ENCODE results near the gene PNPLA8.

DNA sequence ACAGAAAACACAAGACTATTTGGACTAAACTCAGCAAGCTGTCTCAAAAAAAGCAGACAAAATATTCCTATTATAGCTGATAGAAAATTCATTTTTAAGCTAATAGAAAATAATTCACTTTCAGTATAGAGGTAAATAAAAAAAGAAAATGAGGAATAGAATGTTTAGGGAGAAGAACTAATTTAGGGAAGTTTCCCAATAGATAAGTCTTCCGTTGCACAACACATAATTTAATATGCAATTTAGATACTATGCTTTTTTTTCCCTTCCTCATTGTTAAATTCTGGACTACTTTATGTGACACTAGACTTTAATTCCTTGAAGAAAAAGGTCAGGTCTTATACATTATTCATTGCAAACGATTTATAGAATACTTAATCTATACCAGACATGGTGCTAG is 10.3 kb downstream of the PNPLA8 start:
- TF ChIP-seq, protein P1, sequence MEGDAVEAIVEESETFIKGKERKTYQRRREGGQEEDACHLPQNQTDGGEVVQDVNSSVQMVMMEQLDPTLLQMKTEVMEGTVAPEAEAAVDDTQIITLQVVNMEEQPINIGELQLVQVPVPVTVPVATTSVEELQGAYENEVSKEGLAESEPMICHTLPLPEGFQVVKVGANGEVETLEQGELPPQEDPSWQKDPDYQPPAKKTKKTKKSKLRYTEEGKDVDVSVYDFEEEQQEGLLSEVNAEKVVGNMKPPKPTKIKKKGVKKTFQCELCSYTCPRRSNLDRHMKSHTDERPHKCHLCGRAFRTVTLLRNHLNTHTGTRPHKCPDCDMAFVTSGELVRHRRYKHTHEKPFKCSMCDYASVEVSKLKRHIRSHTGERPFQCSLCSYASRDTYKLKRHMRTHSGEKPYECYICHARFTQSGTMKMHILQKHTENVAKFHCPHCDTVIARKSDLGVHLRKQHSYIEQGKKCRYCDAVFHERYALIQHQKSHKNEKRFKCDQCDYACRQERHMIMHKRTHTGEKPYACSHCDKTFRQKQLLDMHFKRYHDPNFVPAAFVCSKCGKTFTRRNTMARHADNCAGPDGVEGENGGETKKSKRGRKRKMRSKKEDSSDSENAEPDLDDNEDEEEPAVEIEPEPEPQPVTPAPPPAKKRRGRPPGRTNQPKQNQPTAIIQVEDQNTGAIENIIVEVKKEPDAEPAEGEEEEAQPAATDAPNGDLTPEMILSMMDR (IDR thresholded peaks at IDR 0.05) = no peak
- TF ChIP-seq POLR2A (IDR thresholded peaks at IDR 0.05) = no peak

Measured in body of pancreas (tissue), 4 donors.